NCI-H69 (cell line): ENCODE measurements around the gene FNBP1L.

ENCODE experiments used
- DNase-seq: peaks from one replicate; lab custom pipeline; 2025; lab: John Stamatoyannopoulos, UW

Gene FNBP1L

GRCh38 chr1:93592551-93592949, 144.6 kb downstream of the FNBP1L start:
- peak; percentile 34 for DNase-seq

GRCh38 chr1:93593854-93594602, 146.1 kb downstream of the FNBP1L start:
- no peak for DNase-seq

GRCh38 chr1:93594603-93594880, 146.6 kb downstream of the FNBP1L start:
- DNase-seq: no peak

- DNase-seq: peak; percentile 14
Measured at GRCh38 chr1:93595266-93595665, 147.3 kb downstream of the FNBP1L start.

DNA sequence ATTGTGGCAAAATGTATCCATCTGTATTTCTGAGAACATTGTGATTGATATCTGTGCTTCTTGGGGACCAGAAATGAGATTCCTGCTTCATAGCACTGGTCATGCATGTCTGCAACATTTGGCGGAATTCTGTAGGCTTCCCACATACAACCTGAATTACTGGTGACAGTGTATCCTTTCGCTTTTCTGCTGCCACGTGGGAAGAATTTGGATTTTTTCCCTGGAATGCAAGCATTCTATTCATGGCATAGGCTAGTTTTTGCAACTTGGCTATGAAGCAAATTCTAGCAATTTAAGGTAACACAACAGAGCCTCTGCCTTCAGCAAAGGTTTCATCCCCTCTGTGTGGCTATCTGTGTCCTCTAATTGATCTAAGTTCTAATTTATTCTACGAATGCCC, 147.8 kb downstream of the FNBP1L start:
- no peak for DNase-seq

GRCh38 chr1:93596329-93597089, 148.6 kb downstream of the FNBP1L start:
- no peak for DNase-seq

DNA sequence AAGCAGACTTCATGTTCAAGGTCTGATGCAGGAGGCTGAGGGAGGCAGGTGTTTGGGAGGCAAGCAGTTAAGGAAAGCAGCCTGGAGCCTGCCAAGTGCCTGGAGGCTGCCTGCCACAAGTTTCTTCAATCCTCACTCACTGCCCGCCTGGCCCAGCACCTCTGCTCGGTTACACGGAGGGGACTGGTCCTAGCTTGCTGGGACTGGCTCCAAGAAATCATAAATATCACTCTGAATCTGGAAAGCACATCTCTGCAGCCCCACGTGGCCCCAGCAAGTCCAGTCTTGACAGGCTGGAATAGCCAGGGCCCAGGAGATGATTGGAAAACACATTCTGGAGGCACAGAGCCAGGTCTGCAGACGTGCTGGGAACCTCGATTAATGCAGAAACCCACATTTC, 149.8 kb downstream of the FNBP1L start:
- peak; percentile 26 for DNase-seq

DNA sequence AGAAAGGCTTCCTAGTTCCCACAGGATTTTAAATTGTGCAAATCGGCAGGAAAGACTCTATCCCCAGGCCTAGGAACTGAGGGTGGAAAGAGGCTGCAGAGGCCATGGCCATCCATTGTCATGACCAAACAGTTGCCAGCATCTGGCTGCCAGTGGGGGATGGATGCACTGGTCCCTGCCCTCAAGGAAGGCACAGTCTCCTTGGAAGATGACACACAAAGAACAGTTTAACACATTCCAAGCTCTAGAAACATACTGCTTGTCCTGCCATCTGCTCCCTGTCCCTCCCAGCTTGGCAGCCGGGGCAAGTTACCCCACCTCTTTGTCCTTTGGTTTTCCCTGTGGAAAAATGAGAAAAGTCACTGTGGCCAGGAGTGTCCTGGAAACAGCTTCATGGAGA, 150.5 kb downstream of the FNBP1L start:
- DNase-seq: no peak

GRCh38 chr1:93598861-93599439, 151.0 kb downstream of the FNBP1L start:
- DNase-seq: no peak

GRCh38 chr1:93599479-93599878, 151.6 kb downstream of the FNBP1L start:
- DNase-seq: no peak

DNA sequence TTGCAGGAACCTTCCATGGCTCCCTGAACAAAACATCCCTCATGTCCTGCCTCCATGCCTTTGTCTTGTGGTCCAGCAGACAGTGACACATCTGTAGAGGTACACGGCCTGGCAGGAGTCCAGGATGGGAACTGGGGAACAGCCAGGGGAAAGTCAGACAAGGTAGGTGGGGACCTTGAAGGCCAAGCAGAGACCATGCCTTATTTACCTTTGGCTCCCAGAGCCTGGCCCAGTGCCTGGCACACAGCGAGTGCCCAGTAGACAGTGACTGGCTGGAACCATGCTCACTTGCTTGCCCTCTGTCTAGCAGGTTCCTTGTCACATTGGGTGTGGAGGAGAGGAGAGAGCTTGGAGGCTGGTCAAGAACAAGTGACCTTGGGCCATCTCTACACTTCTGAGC, 152.7 kb downstream of the FNBP1L start:
- no peak for DNase-seq

DNA sequence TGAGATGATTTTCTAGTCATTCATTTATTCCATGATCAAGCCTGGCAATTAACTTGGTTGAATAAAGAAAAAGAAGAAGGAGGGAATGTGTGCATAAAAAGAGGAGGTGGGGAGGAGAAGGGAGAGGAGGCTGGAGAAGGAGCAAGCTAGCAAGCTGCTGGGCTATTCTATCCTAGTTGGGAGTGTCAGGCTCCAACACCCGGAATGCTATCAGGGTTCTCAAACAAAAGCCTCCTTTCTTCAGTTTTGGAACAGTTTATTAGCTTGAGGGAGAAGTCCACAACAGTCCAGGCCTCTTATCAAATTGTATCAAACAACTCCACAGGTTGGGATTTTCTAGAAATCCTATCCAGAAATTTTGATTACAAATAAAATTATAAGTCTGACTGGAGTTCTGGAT, 153.8 kb downstream of the FNBP1L start:
- DNase-seq: no peak

DNA sequence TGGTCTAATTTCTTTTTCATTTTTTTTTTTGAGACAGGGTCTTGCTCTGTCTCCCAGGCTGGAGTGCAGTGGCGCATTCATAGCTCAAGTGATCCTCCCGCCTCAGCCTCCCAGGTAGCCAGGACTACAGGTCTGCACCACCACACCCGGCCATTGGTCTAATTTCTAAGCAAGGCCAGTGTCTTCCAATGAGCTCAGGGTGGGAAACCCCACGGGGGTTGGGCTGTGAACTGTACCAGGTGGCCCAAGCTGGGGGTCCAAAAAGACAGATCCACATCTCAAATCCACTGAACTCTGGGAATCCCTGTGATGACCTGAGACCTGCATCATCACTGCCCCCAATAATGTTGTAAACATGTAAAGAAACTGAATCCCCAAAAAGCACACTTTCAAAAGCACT, 154.2 kb downstream of the FNBP1L start:
- DNase-seq: no peak

DNA sequence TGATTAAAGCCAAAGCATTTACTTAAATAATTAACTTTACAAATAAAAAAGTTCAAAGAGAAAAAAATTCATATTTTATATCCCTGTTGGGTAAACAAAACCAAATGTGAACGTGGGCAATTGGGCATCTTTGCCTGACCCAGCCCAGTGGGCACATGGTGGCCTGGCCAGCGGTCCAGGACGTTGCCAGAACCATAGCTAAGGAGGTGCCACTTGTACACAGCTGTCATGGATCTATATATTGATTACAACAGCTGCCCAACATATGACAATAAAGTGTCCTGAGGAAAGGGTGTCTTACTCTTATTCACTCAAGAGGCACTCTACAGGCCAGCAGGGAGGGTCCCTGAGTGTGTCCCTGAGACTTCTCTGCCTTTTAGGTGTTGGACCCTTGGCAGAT, 155.2 kb downstream of the FNBP1L start:
- DNase-seq: no peak

DNA sequence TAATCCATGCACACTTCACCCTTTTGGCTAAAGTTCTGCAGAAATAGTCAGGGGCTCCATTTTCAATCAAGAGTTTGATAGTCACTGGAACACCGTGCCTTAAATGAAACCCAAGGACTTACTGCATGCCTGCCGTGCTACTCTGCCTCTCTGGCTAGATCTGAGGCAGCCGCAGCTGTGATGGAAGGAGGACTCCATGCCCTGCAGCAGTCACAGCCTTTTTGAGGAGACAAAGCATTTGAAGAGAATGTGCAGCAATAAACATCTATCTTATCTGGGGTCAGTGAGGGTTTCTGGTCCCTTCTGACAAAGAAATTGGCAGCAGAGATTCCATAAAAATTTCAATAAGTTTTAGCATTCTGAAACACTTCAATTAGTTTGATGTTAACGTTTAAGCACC, 155.7 kb downstream of the FNBP1L start:
- DNase-seq: no peak
